ENCODE measurements around the gene ACER3.

- TF ChIP-seq ELK1 (IDR thresholded peaks at IDR 0.05; ENCODE audit: borderline replicate concordance, low read depth, low read length) = no peak
- TF ChIP-seq RFX5 (IDR thresholded peaks at IDR 0.05; ENCODE audit: low read depth, low read length) = no peak
- no peak for TF ChIP-seq CTCF (conservative IDR thresholded peaks at IDR 0.05; ENCODE audit: low read depth, low read length)
- no peak for TF ChIP-seq POLR2A (IDR thresholded peaks at IDR 0.05; ENCODE audit: low read depth, low read length)
- TF ChIP-seq CHD1 (IDR thresholded peaks at IDR 0.05; ENCODE audit: low read depth, low read length) = no peak
- no peak for TF ChIP-seq RCOR1 (IDR thresholded peaks at IDR 0.05; ENCODE audit: insufficient replicate concordance, low read length)
Observed at GRCh38 chr11:76888989-76889388, 28.3 kb downstream of the ACER3 start.
